Measurements from ENCODE around the gene SRPRA.

- no peak for TF ChIP-seq CTCF (IDR thresholded peaks at IDR 0.05)
- no peak for TF ChIP-seq EP300 (IDR thresholded peaks at IDR 0.05)
Measured at GRCh38 chr11:126229858-126230540, 38.7 kb downstream of the SRPRA start.
